Endothelial cell (in vitro differentiated cells): ENCODE results near the gene MYEF2. TPM values are rescaled to one million over a fixed set of nuclear protein-coding genes. Genes with fewer than 3 reads are reported as not detected.

ENCODE experiments used
- DNase-seq: peaks from one replicate; pipeline ENCODE4 v3.0.0; 2021; ENCODE audit warnings: low spot score
- H3K27ac Mint-ChIP-seq: one replicate; pipeline ENCODE4 v1.8.0; 2021; ENCODE audit warnings: mixed read lengths, inconsistent platforms; ENCODE audit not compliant: unreplicated experiment
- H3K27me3 Mint-ChIP-seq: one replicate; pipeline ENCODE4 v1.8.0; 2021; ENCODE audit warnings: mild to moderate bottlenecking, moderate library complexity, mixed read lengths, inconsistent platforms; ENCODE audit not compliant: unreplicated experiment
- H3K36me3 Mint-ChIP-seq: one replicate; pipeline ENCODE4 v1.8.0; 2021; ENCODE audit warnings: mild to moderate bottlenecking, low read depth, mixed read lengths, inconsistent platforms; ENCODE audit not compliant: unreplicated experiment
- H3K4me1 Mint-ChIP-seq: one replicate; pipeline ENCODE4 v1.8.0; 2021; ENCODE audit warnings: mild to moderate bottlenecking, mixed read lengths, inconsistent platforms; ENCODE audit not compliant: unreplicated experiment
- H3K4me3 Mint-ChIP-seq: one replicate; pipeline ENCODE4 v1.8.0; 2021; ENCODE audit warnings: mild to moderate bottlenecking, mixed read lengths, inconsistent platforms; ENCODE audit not compliant: unreplicated experiment
- H3K9me3 Mint-ChIP-seq: one replicate; pipeline ENCODE4 v1.8.0; 2021; ENCODE audit warnings: mixed read lengths, inconsistent platforms; ENCODE audit not compliant: unreplicated experiment
- CTCF ChIP-seq: fragments of 200-600 bp; sonication (generic); IDR thresholded peaks from one replicate; pipeline ENCODE4 v1.5.0; 2021; ENCODE audit warnings: antibody characterized with exemption; ENCODE audit not compliant: unreplicated experiment
- total RNA-seq: library from RNA; stranded (reverse); fragmentation: NEBNext Ultra II Directional; extraction: Animal tissue kit (Norgen Biotek cat#: 25700); gene quantifications from one replicate; pipeline ENCODE4 v1.2.1, GENCODE V29; 2021; ENCODE audit not compliant: unreplicated experiment

Gene MYEF2
- total RNA-seq, 1 donor from 2014 or later: 45.9 TPM

GRCh38 chr15:48205981-48206380 lies 27.9 kb upstream of the MYEF2 start, which contains the start of gene SLC12A1:
Gene SLC12A1, plus strand, starts transcription at chr15:48206302. Its CDS starts 1,418 bp downstream, at chr15:48207720.
- Mint-ChIP-seq H3K4me1 (no peaks in the 10 kb centered on the region), H3K9me3 (no peaks in the 10 kb centered on the region), H3K27ac (no peak within 1 kb of the TSS), H3K36me3 (no peaks in the 10 kb centered on the region), H3K4me3 (no peak within 1 kb of the TSS), H3K27me3 (no peaks in the 10 kb centered on the region)
- DNase-seq: no peak
- TF ChIP-seq CTCF: no peak

GRCh38 chr15:48202068-48202467 lies 24.0 kb upstream of the MYEF2 start:
- no peaks in the 10 kb centered on the region for H3K9me3 Mint-ChIP-seq
- no peaks in the 10 kb centered on the region for H3K36me3 Mint-ChIP-seq
- no peak overlapping the region for H3K4me3 Mint-ChIP-seq
- no peak for DNase-seq
- H3K27me3 Mint-ChIP-seq: no peaks in the 10 kb centered on the region
- no peak for TF ChIP-seq CTCF
- no peak overlapping the region for H3K27ac Mint-ChIP-seq
- H3K4me1 Mint-ChIP-seq: no peaks in the 10 kb centered on the region

- Mint-ChIP-seq H3K27ac (no peak within 1 kb of the TSS), H3K4me3 (peak within 1 kb of the TSS; percentile 90), H3K27me3 (peaks cover 1% of the 10 kb centered on the region), H3K9me3 (no peaks in the 10 kb centered on the region), H3K36me3 (no peaks in the 10 kb centered on the region), H3K4me1 (peaks cover 11% of the 10 kb centered on the region)
- DNase-seq: peak; percentile 11
- no peak for TF ChIP-seq CTCF
Observed at GRCh38 chr15:48191574-48192225, 13.6 kb upstream of the MYEF2 start, which contains the start of gene CTXN2. Gene CTXN2, plus strand, starts transcription at chr15:48191665. Its CDS starts 9,636 bp downstream, at chr15:48201301.

- Mint-ChIP-seq H3K4me1 (peaks cover 11% of the 10 kb centered on the region), H3K36me3 (no peaks in the 10 kb centered on the region), H3K27ac (no peak overlapping the region), H3K9me3 (no peaks in the 10 kb centered on the region), H3K4me3 (peak overlapping the region; percentile 90), H3K27me3 (peaks cover 1% of the 10 kb centered on the region)
- peak; percentile 91 for DNase-seq
- TF ChIP-seq CTCF: no peak
Observed at GRCh38 chr15:48190932-48191573, 13.0 kb upstream of the MYEF2 start.

- Mint-ChIP-seq H3K9me3 (no peaks in the 10 kb centered on the region), H3K27ac (no peak overlapping the region), H3K4me1 (peaks cover 17% of the 10 kb centered on the region)
Observed at GRCh38 chr15:48186271-48186670, 8.2 kb upstream of the MYEF2 start.

More at GRCh38 chr15:48186271-48186670, 8.2 kb upstream of the MYEF2 start:
- H3K27me3 Mint-ChIP-seq: no peaks in the 10 kb centered on the region
- no peaks in the 10 kb centered on the region for H3K36me3 Mint-ChIP-seq
- no peak overlapping the region for H3K4me3 Mint-ChIP-seq
- TF ChIP-seq CTCF: no peak
- DNase-seq: no peak
